GM19463 (cell line): ENCODE measurements around the gene JAKMIP1.

Experiments used
- ATAC-seq: cut with Tn5 transposase; IDR thresholded peaks from one replicate; pipeline ENCODE4 v1.9.1; 2021; ENCODE audit warnings: mild to moderate bottlenecking, moderate library complexity; ENCODE audit not compliant: unreplicated experiment

The JAKMIP1 gene

DNA sequence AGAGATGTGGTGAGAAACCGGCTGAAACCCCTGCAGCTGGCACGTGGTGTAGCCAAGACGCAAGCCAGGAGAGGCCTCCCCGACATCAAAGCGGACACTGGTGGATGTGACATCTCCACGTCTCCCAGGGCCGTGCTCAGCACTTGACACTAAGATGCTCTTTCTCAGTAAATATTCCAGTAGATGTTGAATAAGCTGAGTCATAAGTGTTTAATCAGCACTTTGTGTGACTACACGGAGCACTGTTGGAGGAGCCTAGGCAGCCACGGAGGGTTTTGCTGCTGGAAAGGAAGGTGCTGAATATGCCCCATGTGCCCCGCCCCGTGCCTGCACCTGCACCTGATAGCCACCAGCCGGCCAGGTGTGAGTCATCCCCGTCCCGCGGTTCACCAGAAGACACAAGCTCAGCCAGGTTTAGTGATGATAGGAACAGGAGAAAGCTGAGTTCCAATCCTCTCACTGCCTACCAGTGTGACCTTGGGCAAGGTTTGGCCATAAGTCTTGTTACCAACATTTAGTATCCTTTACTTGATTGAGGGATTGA, 153.1 kb downstream of the JAKMIP1 start:
- no peak for ATAC-seq

DNA sequence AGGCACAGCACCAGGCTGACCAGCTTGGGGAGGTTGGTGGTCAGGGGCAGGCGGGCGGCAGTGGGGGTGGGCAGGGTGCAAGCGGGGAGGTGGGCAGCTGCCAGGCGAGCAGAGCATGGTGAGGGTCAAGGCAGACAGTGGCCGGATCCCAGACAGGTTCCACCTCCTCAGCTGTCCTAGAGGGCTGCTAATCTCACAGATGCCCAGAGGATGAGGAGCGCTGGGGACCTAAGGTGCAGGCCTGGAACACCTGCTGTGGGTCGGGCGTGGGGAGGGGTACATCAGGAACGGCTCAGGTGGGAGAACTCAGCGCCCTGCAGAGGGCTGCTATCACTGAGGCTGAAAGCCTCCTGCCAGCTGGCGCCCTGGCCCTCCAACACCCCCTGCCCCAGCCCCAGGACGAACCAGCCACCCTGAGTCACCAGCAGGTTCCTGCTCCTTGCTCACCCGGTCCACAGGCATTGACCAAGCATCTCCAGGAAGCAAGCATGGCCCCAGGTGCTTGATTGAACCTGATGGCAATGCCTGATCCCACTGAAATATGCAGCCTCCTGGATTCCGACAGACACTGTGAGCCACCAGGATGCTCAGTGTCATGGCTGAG, 153.7 kb downstream of the JAKMIP1 start:
- no peak for ATAC-seq

DNA sequence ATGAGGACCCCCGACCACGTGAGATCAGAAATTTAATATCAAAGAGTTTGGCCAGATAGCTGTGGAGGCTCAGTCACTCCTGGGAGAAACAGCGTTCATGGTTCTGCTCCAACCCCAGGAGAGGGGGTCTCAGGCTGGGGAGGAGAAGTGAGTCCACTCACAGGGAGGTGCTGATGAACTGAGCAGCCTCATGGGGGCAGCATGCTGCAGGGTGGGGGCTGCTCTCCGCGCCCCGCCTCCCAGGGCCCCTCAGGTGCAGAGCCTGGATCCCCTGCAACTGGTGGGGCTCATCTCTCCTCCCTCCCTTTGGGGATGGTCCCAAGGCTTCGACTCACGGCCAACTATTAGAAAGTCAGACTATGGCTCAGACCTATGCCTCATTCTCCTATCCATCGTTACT, 155.5 kb downstream of the JAKMIP1 start:
- ATAC-seq: no peak

DNA sequence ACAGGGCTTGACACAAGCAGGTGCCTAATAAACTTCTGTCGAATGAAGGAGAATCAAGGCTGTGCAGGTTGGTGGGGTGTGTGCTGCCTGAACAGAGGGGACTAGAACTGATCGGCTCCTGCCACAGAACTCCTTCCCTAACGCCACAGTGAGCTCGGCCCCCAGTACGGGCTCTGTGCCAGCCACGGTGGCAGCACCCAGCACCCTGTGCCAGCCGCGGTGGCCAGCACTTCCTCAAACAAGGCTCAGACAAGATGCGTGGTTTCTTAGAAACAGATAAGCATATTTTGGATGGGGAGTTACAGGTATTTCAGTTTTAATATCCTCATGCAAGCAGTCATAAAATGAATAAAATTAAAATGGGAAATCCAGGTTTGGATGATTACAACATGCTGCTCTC, 156.1 kb downstream of the JAKMIP1 start:
- ATAC-seq: no peak

DNA sequence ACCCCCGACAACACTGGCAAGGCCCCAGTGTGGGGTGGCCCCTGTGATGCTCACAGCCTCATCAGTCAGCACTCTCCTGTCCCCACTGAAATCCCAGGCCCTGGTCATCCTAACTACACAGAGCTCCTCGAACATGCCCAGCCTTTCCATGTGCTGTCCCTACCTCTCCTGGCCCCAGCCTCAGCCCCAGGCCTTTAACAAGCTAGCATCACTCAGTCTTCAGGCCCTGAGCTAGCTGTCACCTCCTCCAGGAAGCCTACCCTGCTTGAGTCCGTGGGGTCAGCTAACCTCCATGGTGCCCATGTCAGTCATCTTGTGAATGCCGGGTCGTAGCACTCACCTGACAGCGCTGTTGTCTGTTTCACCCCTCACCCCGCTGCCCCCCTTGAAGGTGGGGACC, 156.5 kb downstream of the JAKMIP1 start:
- no peak for ATAC-seq

DNA sequence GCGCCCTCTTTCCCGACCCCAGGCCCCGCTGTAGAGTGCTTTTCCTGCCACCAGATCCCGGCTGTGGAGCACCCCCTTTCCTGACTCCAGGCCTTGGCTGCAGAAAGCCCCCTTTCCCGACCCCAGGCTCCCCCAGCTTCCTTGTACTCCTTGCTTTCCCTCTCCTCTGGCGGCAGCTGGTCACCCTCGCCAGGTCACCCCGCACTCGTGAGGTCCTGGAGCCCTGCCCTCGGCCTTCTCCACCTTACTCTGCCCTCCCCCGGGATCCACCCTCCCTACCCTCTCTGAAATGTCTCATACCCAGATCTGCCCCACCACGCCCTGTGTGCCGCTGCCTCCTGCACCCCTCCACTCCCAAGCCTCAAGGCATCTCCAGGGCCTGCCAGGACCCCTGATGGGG, 157.2 kb downstream of the JAKMIP1 start:
- ATAC-seq: no peak

DNA sequence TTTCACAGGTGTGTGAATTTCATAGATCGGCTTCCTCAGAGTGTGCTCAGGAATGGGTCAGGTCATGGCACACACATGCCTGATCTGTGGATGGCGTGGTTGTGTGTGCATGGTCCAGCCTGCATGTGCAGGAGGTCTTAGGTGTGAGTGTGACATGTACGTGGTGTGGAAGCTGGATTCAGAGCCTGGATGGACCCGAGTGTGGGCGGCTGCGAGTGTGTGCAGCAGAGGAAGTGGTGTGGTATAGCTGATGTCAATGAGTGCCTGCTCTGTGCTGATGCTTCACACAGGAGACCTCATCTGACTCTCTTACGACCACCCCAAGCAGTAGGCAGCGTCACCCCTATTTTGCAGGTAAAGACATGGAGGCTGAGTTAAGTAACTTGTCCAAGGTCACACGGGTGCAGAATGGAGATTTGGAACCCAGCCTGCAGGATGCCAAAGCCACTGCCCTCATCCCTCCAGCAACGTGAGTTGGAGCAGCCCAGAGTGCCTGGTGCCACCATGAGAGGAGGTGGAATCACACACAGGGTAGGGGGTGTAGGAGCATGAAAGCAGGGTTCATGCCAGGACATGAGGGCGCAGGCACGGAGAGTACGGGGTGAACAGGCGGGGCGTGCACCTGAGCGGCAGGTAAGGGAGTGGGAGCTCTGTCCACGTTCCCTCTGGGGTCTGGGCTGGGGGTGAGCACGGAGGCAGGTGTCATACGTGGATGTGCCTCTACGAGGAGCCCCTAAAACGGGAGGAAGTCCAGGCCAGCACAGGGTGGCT, 157.9 kb downstream of the JAKMIP1 start:
- no peak for ATAC-seq

DNA sequence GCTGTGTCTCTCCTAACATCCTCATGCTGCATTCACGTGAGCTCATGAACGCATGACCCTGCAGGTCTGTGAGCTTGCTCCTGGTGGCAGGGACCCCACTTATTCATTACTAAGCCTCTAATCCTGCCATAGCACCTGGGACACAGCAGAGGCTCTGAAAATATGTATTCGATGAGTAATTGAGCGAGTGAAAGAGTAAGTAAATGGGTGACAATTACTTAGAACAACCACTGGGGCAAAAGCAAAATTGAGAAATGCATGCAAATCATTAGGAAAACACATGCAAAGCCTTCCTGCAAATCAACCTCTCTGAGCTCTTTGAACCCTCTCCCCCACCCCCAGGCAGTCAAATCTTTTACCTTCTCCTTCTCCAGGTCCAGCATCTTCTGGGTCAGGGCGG, 158.5 kb downstream of the JAKMIP1 start:
- ATAC-seq: no peak

DNA sequence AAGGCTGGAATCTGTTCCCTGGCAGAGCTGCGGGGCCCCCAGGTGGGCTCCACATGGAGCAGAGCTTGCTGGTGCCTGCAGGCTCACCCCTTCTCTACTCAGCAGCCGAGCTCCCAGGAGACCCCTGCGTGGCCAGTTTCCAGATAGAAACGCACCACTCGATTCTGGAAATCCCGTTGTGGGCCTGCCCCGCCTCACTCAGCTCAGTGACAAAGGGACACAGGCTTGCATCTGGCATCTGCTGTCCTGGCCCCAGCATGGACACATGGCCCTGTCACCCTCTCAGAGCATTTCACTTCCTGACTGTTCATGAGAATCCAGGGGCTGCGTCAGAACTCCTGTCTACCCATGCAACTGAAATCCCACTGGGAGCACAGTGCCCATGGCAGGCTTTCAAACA, 161.6 kb downstream of the JAKMIP1 start:
- no peak for ATAC-seq

DNA sequence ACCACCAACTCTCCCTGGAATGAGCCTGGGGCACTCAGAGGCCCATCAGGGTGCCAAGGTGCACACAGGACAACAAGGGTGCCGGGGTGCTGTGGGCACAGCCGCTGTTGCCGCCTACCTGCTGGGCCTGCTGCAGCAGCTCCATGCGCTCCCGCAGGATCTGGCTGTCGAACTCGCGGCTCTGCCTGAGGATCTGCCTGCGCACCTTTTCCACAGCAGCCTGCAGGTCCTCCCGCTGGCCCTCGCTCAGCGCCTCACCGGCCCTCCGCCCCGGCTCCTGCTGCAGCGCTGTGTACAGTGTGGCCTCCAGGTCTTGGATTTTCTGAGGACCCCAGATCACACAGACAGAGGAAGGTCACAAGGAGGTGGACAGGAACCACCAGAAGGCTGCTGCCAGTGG, 164.6 kb downstream of the JAKMIP1 start:
- no peak for ATAC-seq

DNA sequence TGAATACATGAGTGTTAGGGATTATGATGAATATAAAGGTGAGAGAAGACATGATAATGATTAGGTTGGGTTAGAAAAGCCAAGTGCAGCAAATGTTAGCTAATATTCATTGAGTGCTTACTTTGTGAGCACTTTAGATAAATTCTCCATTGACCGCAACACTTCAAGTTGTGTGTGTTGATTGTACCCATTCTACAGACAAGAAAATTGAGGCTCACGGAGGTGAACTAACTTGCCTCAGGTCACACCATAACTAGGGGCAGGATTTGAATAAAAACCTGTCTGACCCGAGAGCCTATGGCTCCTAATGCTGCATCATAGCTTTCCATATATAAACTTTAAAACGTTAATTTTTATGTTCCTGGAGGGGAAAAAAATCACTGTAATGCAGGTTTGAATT, 167.0 kb downstream of the JAKMIP1 start:
- ATAC-seq: no peak

DNA sequence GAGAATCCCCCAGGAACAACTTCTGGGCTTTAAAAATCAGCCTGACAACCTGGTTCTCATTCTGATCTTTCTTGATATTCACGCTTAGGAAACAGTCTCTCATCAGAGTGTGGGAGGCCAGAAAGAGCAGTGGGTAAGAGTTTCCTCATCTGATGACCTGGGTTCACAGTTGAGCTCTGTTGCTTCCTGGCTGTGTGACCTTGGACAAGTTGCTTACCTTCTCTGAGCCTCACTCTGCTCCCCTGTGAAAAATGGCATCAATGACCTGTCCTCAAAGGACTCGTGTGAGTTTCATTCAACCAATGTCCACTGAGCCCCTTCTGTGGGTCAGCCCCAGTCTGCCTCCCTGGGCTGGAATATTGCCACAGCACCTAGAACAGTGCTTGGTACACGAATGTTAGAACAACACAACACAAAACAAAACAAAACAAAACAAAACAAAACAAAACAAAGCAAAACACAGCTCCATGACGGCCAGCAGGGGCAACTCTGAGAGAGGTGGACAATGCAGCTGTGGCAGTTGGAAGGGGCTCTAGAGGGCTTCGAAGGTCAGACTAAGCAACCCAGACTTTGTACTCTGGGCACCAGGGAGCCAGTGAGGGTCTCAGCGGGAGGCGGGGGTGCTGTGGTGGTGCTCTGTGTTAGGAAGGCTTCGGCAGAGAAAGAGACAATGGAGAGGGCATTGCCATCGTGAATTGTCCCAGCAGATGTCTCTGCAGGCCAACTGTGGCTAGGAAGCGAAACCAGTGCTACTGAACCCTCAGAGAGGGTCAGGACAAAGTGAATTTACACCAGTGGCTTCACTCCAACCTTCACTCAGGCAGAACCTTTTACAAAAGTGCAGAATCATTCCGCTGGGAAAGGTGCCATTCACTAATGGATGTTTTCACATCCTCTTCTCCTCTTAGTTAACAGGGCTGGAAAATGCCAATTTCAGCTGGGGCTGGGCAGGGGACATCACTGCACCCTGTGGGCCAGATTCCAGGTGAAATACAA, 167.8 kb downstream of the JAKMIP1 start:
- no peak for ATAC-seq

DNA sequence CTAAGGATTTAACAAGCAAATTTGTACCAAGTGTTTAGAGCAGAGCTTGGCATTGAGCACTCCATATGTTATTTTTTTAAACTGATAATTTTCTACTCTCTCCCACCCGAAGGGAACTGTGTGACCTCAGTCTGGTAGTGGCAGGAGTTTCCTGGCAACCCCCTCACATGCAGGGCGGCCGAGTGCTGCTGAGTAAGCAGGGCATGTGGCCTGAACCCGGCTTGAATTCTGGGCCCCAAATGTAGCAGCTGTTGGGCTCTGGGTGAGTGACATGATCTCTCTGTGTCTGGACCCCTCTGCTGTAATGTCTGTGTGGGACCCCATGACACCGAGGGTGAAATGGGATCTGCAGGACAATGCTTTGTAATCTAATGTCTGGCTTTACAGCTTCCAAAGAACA, 168.5 kb downstream of the JAKMIP1 start:
- no peak for ATAC-seq

DNA sequence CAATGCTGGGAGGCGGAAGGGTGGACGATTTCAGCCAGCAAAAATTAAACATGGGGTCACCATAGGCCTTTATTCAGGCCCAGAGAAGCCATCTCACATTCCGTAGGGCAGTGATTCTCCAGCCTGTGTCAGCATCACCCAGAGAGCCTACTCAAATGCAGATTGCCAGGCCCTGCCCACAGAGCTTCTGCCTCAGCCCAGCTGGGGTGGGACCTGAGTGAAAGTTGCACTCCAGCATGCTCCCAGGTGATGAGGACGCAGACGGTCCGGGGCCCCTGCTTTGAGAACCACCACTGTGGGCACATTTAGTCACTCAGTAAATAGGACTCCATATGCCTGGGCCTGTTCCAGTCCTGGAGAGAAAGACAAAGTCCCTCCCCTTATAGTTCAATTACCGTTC, 169.7 kb downstream of the JAKMIP1 start:
- no peak for ATAC-seq

DNA sequence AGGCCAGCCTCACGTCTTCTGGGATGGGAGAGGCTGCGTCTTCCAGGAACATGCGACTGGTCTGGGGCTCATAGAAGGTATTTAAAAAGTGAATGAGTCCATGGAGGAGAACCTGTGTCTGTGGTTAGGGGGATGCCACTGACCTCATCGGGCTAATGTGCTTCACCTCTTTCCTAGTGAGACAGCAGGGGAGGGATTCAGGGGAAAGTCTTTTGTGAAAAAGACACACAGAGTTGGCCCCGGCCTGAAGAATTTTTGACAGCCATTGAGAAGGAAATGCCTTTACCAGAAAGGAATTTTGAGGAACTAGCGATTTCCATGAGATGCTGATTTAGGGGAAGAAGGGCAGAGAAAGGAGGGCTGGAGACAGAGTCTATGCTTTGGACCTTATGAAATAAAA, 171.1 kb downstream of the JAKMIP1 start:
- no peak for ATAC-seq

DNA sequence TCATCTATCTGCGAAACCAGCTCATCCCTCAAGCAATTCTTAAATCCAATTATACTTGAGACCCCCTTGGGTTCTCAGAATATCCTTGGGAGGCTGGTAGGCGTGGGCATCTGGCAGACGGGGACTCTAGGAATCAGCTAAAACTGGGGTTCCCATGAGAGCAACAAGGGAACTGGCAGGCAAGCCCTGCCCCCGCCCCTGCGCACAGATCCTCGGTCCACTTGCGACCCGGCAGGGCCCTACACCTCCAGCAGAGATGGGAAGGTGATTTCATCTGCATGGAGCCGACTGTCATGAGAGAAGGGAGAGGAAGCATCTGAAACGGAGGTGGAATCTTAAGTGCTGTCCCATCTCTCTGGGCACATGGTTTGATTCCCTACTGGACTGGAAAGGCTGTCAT, 172.2 kb downstream of the JAKMIP1 start:
- no peak for ATAC-seq

DNA sequence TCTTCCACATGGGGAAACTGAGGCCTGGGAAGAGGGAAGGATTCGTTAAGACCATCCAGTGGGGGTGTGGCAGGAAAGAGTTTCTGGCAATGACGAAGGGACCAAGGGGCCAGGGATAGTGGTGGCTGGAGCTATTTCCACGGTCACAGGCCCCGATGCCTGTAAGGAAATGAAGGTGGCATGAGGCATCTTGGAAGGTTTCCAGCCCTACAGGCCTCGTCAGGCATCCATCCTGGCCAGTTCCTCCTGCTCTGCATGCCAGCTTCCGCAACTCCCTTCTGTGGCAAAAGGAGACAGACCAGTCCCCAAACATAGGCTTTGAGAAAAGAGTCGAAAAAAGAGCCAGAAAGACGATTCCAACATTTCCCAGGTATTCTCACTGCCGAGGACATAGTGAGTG, 173.0 kb downstream of the JAKMIP1 start:
- ATAC-seq: no peak

DNA sequence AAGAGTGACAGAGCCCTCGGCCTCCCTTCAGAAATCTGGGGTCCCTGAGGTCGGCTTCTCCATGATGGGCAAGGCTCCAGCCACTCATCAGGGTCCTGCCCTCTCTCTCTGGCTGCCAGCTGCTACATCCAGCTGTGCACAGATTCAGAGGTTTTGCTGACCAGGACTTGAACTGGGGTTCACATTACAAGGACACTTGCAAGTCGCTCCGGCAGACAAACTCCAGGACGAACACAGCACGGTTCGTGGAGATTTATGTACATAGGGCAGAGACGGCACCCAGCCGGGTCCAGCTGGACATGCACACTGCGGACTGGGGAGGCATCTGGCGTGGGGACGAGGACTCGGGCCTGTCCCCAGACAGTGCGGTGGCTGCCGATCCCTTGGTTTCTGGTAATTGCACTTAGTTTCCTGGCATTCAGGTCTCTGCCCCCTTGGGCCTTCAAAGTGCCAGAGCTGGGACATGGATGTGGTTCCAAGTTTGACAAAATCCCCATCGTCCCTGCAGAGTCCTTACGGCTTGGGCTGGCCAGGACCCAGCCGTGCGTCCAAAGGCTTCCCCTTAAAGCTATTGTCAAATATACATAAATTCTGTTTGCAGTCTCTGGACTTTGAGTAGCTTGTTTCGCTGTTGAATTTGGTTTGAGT, 175.9 kb downstream of the JAKMIP1 start:
- no peak for ATAC-seq

DNA sequence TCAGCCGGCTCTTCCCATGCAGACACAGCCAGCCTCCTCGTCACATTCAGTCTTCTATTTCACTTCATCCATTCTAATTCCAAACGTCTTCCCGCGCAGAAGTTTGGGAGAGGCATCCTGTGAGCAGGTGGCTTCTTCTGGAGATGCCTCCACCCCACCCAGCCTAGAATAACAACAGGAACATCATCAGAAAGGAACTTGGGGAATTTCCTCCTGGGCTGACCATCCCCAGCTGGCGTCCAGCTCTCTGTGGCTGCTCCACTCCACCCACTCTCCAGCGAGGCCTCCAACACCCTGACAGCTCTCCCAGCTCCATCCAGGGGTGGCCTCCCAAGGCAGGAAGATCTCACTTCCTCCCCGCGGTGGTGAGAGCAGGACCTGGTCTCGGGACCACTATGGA, 176.6 kb downstream of the JAKMIP1 start:
- ATAC-seq: no peak

DNA sequence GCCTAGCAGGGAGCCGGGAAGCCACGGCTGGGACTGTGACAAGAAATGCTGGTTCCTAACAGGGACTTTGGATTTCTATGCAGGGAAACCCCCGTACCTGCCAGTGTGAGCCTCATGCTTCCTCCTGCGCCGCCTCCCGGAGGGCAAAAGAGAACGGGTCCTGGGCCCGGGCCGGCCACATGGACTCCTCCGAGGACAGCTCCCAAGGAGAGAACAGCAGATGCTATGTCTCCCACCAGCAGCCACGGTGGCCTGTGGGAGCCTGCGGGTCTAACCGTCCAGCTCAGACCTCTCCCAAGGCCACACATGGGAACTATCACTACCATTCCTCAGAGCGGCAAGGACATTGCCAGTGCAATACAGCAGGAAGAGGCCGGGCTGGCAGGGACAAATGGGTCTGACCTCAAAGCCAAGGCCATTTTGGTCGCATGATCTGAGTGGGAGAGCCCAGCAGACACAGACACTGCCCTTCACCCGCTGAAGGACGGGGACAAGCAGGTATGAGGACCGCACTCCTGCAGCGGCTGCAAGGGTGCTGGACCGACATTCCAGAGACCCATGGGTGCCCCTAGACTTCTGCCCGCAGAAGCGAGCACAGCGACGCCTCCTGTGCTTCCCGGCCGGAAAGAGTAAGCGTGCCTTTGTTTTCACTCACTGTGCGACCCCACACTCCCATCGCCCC, 177.6 kb downstream of the JAKMIP1 start:
- ATAC-seq: no peak
